ENCODE data around the gene GAPT.

GAPT gene

DNA sequence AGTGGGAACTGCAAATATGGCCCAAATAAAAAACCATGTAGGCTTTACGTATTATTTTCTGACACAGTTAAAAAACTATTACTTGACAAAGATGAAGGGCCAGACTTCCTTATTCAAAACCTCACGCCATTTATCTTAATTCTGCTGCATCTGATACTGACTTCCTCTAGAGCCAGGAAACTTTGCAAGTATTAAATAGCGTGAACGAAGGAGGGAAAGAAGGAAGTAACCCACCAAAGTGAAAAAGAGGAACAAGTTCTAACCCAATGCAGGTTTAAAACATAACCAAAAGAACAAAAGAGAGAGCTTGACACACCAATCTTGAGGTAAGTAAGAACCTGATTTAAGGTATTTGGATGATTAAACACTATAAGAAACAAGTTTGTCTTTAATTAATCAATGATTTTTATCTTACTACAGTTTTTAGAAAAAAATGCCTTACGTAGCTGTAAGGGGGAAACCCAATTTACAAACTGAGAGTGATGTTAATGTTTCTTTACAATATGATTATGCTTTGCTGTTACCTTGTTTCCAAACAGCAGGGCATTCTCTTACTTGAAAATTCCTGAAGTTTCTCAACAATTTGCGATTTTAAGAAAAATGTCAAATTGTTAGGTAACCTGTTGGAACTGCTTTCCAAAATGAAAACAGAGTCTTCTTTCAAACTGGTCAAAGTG, at the start of gene GAPT:
Gene GAPT, plus strand, starts transcription at position 220 of the 677 bp plus-strand sequence. CDS start 3,102 bp downstream, outside the sequence.
- Histone ChIP-seq H3K4me3 (ENCODE audit: low read length) (no peak within 1 kb of the TSS), H3K9ac (ENCODE audit: low read length) (no peak within 1 kb of the TSS), H3K4me1 (ENCODE audit: control insufficient read depth, low read depth, low read length) (peaks cover 21% of the 10 kb centered on the region), H3K27me3 (ENCODE audit: control insufficient read depth, insufficient read depth, low read length) (no peaks in the 10 kb centered on the region), H3K27ac (ENCODE audit: low read length) (no peak within 1 kb of the TSS), H3K9me3 (ENCODE audit: control insufficient read depth, low read depth, low read length) (no peaks in the 10 kb centered on the region), H3K36me3 (ENCODE audit: control insufficient read depth, low read depth, low read length) (no peaks in the 10 kb centered on the region)

DNA sequence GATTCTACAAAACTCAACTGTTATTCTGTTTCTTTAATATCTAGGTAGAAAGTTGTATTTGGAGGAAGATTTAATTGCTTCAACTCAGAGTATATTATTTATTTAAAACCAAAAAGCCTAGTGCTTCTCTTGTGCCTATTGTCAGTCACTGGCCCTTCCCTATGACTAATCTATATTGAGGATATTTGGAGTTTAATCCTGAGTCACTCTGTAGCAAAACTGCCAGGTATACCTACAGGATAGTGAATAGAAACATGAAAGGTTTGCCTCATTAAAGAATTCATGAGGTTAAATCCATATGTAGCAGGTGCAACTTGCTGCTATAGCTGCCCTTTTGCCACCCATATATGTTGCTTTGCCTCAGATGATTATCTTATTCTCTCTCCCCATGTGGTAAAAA, 46.4 kb upstream of the GAPT start:
- Histone ChIP-seq H3K27ac (ENCODE audit: low read length) (no peak overlapping the region), H3K4me1 (ENCODE audit: control insufficient read depth, low read depth, low read length) (no peaks in the 10 kb centered on the region), H3K4me3 (ENCODE audit: low read length) (no peak overlapping the region), H3K36me3 (ENCODE audit: control insufficient read depth, low read depth, low read length) (no peaks in the 10 kb centered on the region), H3K9me3 (ENCODE audit: control insufficient read depth, low read depth, low read length) (no peaks in the 10 kb centered on the region), H3K27me3 (ENCODE audit: control insufficient read depth, insufficient read depth, low read length) (no peaks in the 10 kb centered on the region), H3K9ac (ENCODE audit: low read length) (no peak overlapping the region)

- H3K9ac ChIP-seq (ENCODE audit: low read length), result no peak overlapping the region
- H3K4me1 ChIP-seq (ENCODE audit: control insufficient read depth, low read depth, low read length), result no peaks in the 10 kb centered on the region
- no peaks in the 10 kb centered on the region for H3K9me3 ChIP-seq (ENCODE audit: control insufficient read depth, low read depth, low read length)
- H3K27me3 ChIP-seq (ENCODE audit: control insufficient read depth, insufficient read depth, low read length), result no peaks in the 10 kb centered on the region
- H3K27ac ChIP-seq (ENCODE audit: low read length), result no peak overlapping the region
- no peak overlapping the region for H3K4me3 ChIP-seq (ENCODE audit: low read length)
- H3K36me3 ChIP-seq (ENCODE audit: control insufficient read depth, low read depth, low read length), result no peaks in the 10 kb centered on the region
Measured at GRCh38 chr5:58446024-58446423, 45.2 kb upstream of the GAPT start.

DNA sequence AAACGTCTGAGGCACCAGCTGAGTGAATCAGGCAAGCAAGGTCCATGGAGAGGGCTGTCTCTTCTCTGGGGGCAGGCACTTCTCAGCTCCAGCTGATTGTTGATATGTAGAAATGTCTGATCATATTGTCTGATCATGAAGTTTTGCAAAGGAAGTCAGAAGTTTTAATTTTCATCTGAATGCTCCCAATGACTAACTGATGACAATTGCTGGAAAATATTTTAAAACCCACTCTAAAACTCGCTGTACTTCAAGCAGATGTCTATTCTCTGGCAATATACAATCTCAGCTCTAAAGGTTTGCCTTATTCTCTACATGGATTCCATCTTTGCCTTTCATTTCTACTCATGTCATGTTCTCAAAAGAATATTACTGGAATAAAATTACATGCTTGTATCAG, 44.0 kb upstream of the GAPT start:
- no peaks in the 10 kb centered on the region for H3K36me3 ChIP-seq (ENCODE audit: control insufficient read depth, low read depth, low read length)
- H3K4me1 ChIP-seq (ENCODE audit: control insufficient read depth, low read depth, low read length), result no peaks in the 10 kb centered on the region
- no peaks in the 10 kb centered on the region for H3K9me3 ChIP-seq (ENCODE audit: control insufficient read depth, low read depth, low read length)
- no peak overlapping the region for H3K9ac ChIP-seq (ENCODE audit: low read length)
- H3K27me3 ChIP-seq (ENCODE audit: control insufficient read depth, insufficient read depth, low read length), result no peaks in the 10 kb centered on the region
- no peak overlapping the region for H3K4me3 ChIP-seq (ENCODE audit: low read length)
- no peak overlapping the region for H3K27ac ChIP-seq (ENCODE audit: low read length)

- Histone ChIP-seq H3K4me3 (ENCODE audit: low read length) (no peak overlapping the region), H3K27me3 (ENCODE audit: control insufficient read depth, insufficient read depth, low read length) (no peaks in the 10 kb centered on the region), H3K36me3 (ENCODE audit: control insufficient read depth, low read depth, low read length) (peaks cover 19% of the 10 kb centered on the region), H3K9me3 (ENCODE audit: control insufficient read depth, low read depth, low read length) (no peaks in the 10 kb centered on the region), H3K9ac (ENCODE audit: low read length) (no peak overlapping the region), H3K4me1 (ENCODE audit: control insufficient read depth, low read depth, low read length) (no peaks in the 10 kb centered on the region), H3K27ac (ENCODE audit: low read length) (no peak overlapping the region)
Measured at GRCh38 chr5:58450018-58450417, 41.2 kb upstream of the GAPT start.

DNA sequence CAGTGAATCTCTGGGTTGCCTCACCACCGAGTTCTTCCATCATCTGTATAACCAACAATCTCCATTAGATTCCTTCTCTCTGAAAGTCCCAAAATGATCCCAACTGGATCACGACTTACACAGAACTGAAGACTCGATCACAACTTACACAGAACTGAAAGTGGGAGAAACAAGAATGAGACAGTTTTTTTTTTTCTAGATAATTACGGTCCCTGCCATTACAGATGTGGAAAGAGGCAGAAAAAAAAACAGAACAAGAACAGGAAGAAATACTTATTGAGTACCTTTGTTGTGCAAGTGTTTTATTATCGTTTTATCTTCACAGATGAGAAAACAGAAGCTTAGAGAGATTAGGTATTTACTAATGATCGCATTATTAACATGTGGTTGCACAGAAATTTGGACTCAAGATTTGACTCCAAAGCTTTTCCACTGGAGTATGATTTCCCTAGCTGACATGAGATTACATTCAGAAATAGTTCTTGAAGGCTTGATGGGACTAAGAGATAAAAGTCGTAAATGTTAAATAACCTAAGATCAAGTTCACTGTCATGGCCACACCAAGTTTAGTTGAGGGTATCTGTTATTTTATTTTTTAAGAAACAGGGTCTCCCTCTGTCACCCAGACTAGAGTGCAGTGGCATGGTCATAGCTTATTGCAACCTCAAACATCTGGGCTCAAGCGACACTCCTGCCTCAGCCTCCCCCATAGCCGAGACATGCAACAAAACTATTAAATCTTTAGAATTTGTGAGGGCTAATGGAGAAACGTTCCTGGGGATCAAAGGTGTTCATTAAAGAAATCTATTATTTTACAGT, 40.2 kb upstream of the GAPT start:
- H3K4me1 ChIP-seq (ENCODE audit: control insufficient read depth, low read depth, low read length), result no peaks in the 10 kb centered on the region
- no peak overlapping the region for H3K9ac ChIP-seq (ENCODE audit: low read length)
- no peaks in the 10 kb centered on the region for H3K9me3 ChIP-seq (ENCODE audit: control insufficient read depth, low read depth, low read length)
- no peak overlapping the region for H3K27ac ChIP-seq (ENCODE audit: low read length)
- H3K27me3 ChIP-seq (ENCODE audit: control insufficient read depth, insufficient read depth, low read length), result no peaks in the 10 kb centered on the region
- H3K36me3 ChIP-seq (ENCODE audit: control insufficient read depth, low read depth, low read length), result peaks cover 29% of the 10 kb centered on the region
- no peak overlapping the region for H3K4me3 ChIP-seq (ENCODE audit: low read length)

DNA sequence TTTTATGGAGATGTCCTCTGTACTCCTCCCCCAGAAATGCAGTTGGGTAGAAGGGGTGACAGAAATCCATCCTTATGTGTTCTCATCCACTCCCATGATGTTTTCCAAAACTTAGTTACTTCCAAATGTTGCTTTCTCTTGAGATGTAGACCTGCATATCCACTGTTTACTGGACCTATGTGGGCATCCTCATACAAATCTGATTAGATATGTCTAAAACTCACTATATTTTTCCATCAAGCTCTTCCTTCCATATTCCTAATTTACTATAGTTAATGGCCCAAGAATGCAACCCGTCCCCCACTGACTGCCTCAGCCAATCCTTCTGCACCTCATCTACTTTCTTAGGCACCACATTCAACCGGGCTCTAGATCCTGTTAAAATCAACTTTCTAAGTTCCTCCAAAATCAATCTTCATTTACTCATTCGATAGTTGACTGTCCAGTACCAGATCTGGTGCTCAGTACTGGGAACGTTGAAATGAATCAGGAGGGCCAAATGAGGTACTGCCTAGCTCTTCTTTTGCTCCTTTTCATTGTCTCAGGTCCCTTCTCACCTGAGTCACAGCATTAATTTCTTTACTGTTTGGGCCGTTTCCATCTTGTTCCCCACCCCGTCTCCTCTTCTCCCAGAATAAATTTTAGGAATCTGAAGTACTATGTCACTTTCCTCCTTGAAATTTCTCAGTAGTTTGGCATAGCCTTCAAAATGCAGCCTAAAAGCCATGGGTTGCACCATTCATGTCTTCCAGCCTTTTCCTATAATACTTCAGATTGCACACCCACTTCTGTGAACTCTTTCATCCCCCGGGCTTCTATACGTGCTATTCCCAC, 39.3 kb upstream of the GAPT start:
- Histone ChIP-seq H3K27ac (ENCODE audit: low read length) (no peak overlapping the region), H3K4me3 (ENCODE audit: low read length) (no peak overlapping the region), H3K27me3 (ENCODE audit: control insufficient read depth, insufficient read depth, low read length) (no peaks in the 10 kb centered on the region), H3K4me1 (ENCODE audit: control insufficient read depth, low read depth, low read length) (no peaks in the 10 kb centered on the region), H3K36me3 (ENCODE audit: control insufficient read depth, low read depth, low read length) (peaks cover 37% of the 10 kb centered on the region), H3K9me3 (ENCODE audit: control insufficient read depth, low read depth, low read length) (no peaks in the 10 kb centered on the region), H3K9ac (ENCODE audit: low read length) (no peak overlapping the region)

- Histone ChIP-seq H3K27me3 (ENCODE audit: control insufficient read depth, insufficient read depth, low read length) (no peaks in the 10 kb centered on the region), H3K4me1 (ENCODE audit: control insufficient read depth, low read depth, low read length) (no peaks in the 10 kb centered on the region), H3K36me3 (ENCODE audit: control insufficient read depth, low read depth, low read length) (peaks cover 43% of the 10 kb centered on the region), H3K9ac (ENCODE audit: low read length) (no peak overlapping the region), H3K27ac (ENCODE audit: low read length) (no peak overlapping the region), H3K9me3 (ENCODE audit: control insufficient read depth, low read depth, low read length) (no peaks in the 10 kb centered on the region), H3K4me3 (ENCODE audit: low read length) (no peak overlapping the region)
Measured at GRCh38 chr5:58452566-58453258, 38.5 kb upstream of the GAPT start.

- Histone ChIP-seq H3K36me3 (ENCODE audit: control insufficient read depth, low read depth, low read length) (peaks cover 43% of the 10 kb centered on the region), H3K9ac (ENCODE audit: low read length) (no peak overlapping the region), H3K4me1 (ENCODE audit: control insufficient read depth, low read depth, low read length) (no peaks in the 10 kb centered on the region), H3K27ac (ENCODE audit: low read length) (no peak overlapping the region), H3K27me3 (ENCODE audit: control insufficient read depth, insufficient read depth, low read length) (peaks cover 3% of the 10 kb centered on the region), H3K9me3 (ENCODE audit: control insufficient read depth, low read depth, low read length) (no peaks in the 10 kb centered on the region), H3K4me3 (ENCODE audit: low read length) (no peak overlapping the region)
Measured at GRCh38 chr5:58453306-58453705, 37.9 kb upstream of the GAPT start.

GRCh38 chr5:58454025-58454424, 37.2 kb upstream of the GAPT start:
- H3K4me3 ChIP-seq (ENCODE audit: low read length), result no peak overlapping the region
- H3K36me3 ChIP-seq (ENCODE audit: control insufficient read depth, low read depth, low read length), result peaks cover 43% of the 10 kb centered on the region
- H3K27ac ChIP-seq (ENCODE audit: low read length), result no peak overlapping the region
- peaks cover 10% of the 10 kb centered on the region for H3K27me3 ChIP-seq (ENCODE audit: control insufficient read depth, insufficient read depth, low read length)
- H3K4me1 ChIP-seq (ENCODE audit: control insufficient read depth, low read depth, low read length), result peaks cover 4% of the 10 kb centered on the region
- no peaks in the 10 kb centered on the region for H3K9me3 ChIP-seq (ENCODE audit: control insufficient read depth, low read depth, low read length)
- H3K9ac ChIP-seq (ENCODE audit: low read length), result no peak overlapping the region

DNA sequence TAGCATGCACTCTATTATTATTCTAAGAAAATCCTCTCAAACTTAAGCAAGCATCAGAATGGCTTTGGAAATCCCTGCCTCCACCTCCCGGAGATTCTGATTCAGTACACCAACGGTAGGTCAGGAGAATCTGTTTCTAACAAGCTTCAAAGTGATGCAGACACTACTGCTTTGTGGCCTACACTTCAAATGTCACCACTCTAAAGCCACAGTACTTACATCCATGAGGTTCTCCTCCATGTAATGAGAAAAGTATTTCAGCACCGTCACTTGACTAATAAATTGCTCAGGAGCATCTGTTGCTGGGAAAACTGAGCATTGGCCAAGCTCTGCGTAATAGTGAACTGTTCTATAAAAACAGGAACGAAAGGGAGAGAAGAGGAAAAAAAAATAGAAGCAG, 36.2 kb upstream of the GAPT start:
- H3K4me3 ChIP-seq (ENCODE audit: low read length), result no peak overlapping the region
- peaks cover 14% of the 10 kb centered on the region for H3K27me3 ChIP-seq (ENCODE audit: control insufficient read depth, insufficient read depth, low read length)
- no peak overlapping the region for H3K9ac ChIP-seq (ENCODE audit: low read length)
- peaks cover 4% of the 10 kb centered on the region for H3K4me1 ChIP-seq (ENCODE audit: control insufficient read depth, low read depth, low read length)
- no peak overlapping the region for H3K27ac ChIP-seq (ENCODE audit: low read length)
- no peaks in the 10 kb centered on the region for H3K9me3 ChIP-seq (ENCODE audit: control insufficient read depth, low read depth, low read length)
- peaks cover 43% of the 10 kb centered on the region for H3K36me3 ChIP-seq (ENCODE audit: control insufficient read depth, low read depth, low read length)

All from iPS-18a (cell line).